Suprapubic skin (tissue), 4 donors: ENCODE data around the gene SLCO4A1. TPM values are rescaled to one million over a fixed set of nuclear protein-coding genes. Genes with fewer than 3 reads are reported as not detected.
"Not testable (repeated sequence)": the region's sequence is repeated elsewhere in the genome, so short reads cannot be mapped to it uniquely, and the experiment has no call there.

Experiments used
- DNase-seq, 2 donors: peaks; one replicate each; pipeline ENCODE4 v3.0.0-alpha.2; 2019; ENCODE audit warnings: low spot score in 2 of 2
- H3K27ac ChIP-seq: fragments of 200-600 bp; sonication (generic); one replicate; pipeline ENCODE4 v1.5.1; 2019
- H3K27me3 ChIP-seq: fragments of 200-600 bp; sonication (generic); one replicate; pipeline ENCODE4 v1.5.1; 2019
- H3K36me3 ChIP-seq: fragments of 200-600 bp; sonication (generic); one replicate; pipeline ENCODE4 v1.5.1; 2019
- H3K4me1 ChIP-seq: fragments of 200-600 bp; sonication (generic); one replicate; pipeline ENCODE4 v1.5.1; 2019
- H3K4me3 ChIP-seq: fragments of 200-600 bp; sonication (generic); one replicate; pipeline ENCODE4 v1.5.1; 2019; ENCODE audit warnings: mild to moderate bottlenecking
- H3K9me3 ChIP-seq: fragments of 200-600 bp; sonication (generic); one replicate; pipeline ENCODE4 v1.5.1; 2019
- EP300 ChIP-seq: sonication (generic); formaldehyde crosslinking; IDR thresholded peaks from one replicate; pipeline ENCODE4 v1.6.1; 2017; ENCODE audit warnings: antibody characterized with exemption
- POLR2A ChIP-seq, 2 donors: fragments of 450-650 bp; IDR thresholded peaks; one replicate each; pipeline ENCODE4 v1.6.1; 2017; ENCODE audit warnings: antibody characterized with exemption in 2 of 2, mild to moderate bottlenecking in 2 of 2, moderate library complexity in 2 of 2
- POLR2AphosphoS5 ChIP-seq, 3 donors: sonication (generic); formaldehyde crosslinking; IDR thresholded peaks; one replicate each; pipeline ENCODE4 v1.6.1; 2017; ENCODE audit warnings: antibody characterized with exemption in 3 of 3
- WGBS: methylation state at CpG from one replicate; pipeline ENCODE4 v1.1.5; 2018; 5-methylcytosine and 5-hydroxymethylcytosine counted together
- total RNA-seq, 4 donors: library from RNA; depleted of rRNA; stranded (reverse); fragments of >200 nt; gene quantifications; one replicate each; pipeline ENCODE4 v1.1.0, GENCODE V29; 2016
- TF ChIP-seq, protein P1 (sequence below), 2 donors: fragments of 200-600 bp in 1 of 2; fragments of 450-650 bp in 1 of 2; sonication (generic) in 1 of 2; IDR thresholded peaks; one replicate each; pipeline ENCODE4 v1.5.1; 2016 to 2019; ENCODE audit warnings: antibody characterized with exemption in 2 of 2, mild to moderate bottlenecking in 1 of 2, moderate library complexity in 1 of 2

Gene SLCO4A1
- total RNA-seq, 4 donors from 2014 or later, result 50.2 to 59.1 (median 52.7) TPM

DNA sequence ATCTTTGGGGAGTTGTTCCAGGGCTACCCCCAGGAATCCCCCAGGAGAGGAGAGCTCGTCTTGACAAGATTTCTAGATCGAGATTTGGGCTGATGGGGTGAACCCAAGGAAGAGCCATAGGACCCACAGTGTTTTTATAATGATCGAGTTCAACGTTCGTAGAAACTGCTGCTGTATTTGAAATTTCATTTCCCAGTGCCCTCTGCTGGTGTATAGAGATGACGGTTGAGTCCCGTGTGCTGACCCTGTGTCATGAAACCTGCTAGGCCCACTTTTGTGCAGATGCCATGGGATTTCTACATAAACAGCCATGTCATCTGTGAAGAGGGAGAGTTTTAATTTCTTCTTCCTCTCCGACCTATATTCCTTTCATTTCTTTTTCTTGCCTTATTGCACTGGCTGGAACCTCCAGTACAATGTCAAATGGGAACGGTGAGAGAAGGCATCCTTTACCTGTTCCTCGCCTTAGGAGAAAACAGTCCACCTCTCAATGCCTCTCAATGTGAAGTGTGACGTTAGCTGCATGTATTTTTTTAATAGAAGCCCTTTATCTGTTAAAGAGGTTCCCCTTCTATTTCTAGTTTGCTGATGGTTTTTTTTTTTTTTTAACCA lies 37.8 kb downstream of the SLCO4A1 start:
- no peak for DNase-seq
- Histone ChIP-seq H3K4me3 (no peak overlapping the region), H3K27ac (no peak overlapping the region), H3K27me3 (peaks cover 73% of the 10 kb centered on the region), H3K36me3 (no peaks in the 10 kb centered on the region), H3K4me1 (no peaks in the 10 kb centered on the region), H3K9me3 (no peaks in the 10 kb centered on the region)
- TF ChIP-seq POLR2A (IDR thresholded peaks at IDR 0.05), result no peak
- TF ChIP-seq, protein P1, sequence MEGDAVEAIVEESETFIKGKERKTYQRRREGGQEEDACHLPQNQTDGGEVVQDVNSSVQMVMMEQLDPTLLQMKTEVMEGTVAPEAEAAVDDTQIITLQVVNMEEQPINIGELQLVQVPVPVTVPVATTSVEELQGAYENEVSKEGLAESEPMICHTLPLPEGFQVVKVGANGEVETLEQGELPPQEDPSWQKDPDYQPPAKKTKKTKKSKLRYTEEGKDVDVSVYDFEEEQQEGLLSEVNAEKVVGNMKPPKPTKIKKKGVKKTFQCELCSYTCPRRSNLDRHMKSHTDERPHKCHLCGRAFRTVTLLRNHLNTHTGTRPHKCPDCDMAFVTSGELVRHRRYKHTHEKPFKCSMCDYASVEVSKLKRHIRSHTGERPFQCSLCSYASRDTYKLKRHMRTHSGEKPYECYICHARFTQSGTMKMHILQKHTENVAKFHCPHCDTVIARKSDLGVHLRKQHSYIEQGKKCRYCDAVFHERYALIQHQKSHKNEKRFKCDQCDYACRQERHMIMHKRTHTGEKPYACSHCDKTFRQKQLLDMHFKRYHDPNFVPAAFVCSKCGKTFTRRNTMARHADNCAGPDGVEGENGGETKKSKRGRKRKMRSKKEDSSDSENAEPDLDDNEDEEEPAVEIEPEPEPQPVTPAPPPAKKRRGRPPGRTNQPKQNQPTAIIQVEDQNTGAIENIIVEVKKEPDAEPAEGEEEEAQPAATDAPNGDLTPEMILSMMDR (IDR thresholded peaks at IDR 0.05), result no peak
- WGBS, result 95% methylated on average over 11 of the region's 11 CpGs

DNA sequence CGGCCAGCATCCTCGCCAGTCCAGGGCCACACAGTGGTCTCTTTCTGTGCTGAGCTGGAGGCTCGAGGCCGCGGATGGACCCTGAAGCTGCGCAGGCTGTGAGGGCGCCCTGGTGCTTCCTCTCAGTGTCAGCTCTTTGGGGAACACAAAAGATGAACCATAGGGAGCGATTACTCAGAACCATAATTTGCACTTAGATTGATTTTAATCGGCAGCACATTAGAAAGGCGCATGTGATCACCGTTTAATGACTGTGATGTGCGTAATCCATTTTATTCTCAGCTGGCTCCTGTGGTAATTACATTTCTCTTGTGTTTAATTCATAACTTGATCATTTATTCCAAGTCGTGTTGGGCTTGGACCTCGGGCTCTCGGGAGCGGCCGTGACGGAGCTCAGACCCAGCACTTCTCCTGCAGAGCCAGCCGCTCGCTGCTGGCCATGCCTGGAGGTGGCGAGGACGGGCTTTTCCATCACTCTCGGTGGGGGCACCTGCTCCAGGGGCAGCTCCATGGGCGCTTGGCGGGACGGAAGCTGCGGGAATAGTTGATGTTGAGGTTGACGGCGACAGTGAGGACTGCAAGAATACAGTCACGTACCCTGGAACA lies 40.7 kb downstream of the SLCO4A1 start:
- DNase-seq, result no peak
- peaks cover 78% of the 10 kb centered on the region for H3K27me3 ChIP-seq
- H3K9me3 ChIP-seq, result no peaks in the 10 kb centered on the region
- H3K27ac ChIP-seq, result no peak overlapping the region
- H3K4me1 ChIP-seq, result peaks cover 10% of the 10 kb centered on the region
- H3K4me3 ChIP-seq, result no peak overlapping the region
- 82% methylated on average over 30 of the region's 30 CpGs for WGBS
- TF ChIP-seq POLR2A (IDR thresholded peaks at IDR 0.05), result no peak
- TF ChIP-seq EP300, result no peak
- TF ChIP-seq, protein P1 (IDR thresholded peaks at IDR 0.05), result no peak
- no peak for TF ChIP-seq POLR2AphosphoS5 (IDR thresholded peaks at IDR 0.05)
- no peaks in the 10 kb centered on the region for H3K36me3 ChIP-seq

DNA sequence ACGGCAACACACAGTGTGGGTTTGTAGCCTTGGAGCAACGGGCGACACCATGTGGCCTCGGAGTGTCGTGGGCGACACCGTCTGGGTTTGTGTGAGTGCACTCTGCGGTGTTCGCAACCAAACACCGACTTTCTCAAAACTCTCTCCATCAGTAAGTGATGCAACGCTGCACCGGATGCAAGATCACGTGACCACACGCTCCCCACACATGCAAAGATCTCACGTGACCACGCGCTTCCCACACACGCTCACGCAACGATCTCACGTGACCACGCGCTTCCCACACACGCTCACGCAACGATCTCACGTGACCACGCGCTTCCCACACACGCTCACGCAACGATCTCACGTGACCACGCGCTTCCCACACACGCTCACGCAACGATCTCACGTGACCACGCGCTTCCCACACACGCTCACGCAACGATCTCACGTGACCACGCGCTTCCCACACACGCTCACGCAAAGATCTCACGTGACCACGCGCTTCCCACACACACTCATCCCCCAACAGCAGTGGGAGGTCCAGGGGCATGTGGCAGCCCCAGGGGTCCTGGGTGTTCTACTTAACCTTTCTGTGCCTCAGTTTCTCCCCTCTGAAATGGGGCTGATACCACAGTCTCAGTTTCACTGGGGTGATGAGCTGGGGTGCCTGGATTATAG lies 41.5 kb downstream of the SLCO4A1 start:
- H3K9me3 ChIP-seq, H3K27ac ChIP-seq, H3K4me3 ChIP-seq, H3K36me3 ChIP-seq, DNase-seq: not testable (repeated sequence)
- Histone ChIP-seq H3K4me1 (peaks cover 10% of the 10 kb centered on the region), H3K27me3 (peaks cover 75% of the 10 kb centered on the region)
- WGBS, result 92% methylated on average over 40 of the region's 52 CpGs

DNA sequence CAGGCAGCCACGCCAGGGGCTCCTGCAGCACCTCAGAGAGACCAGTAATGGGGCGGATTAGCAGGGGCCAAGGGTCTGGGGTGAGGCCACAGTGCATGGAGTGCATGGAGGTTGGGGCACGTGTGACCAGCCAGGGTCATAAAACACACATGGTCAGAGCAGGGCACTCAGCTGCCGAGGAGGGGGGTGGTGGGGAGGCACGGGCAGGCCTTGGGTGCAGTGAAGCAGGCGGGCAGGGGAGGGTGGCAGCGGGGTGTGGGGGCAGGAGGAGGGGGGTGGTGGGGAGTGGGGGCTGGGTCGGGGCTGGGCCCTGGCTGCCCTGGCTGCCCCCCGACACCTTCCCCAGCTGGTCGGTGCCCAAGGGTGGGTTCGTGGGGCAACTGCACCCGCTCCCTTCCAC lies 42.7 kb downstream of the SLCO4A1 start:
- 62% methylated on average over 8 of the region's 12 CpGs for WGBS
- no peaks in the 10 kb centered on the region for H3K9me3 ChIP-seq
- peaks cover 10% of the 10 kb centered on the region for H3K4me1 ChIP-seq
- H3K27me3 ChIP-seq, result peaks cover 73% of the 10 kb centered on the region
- no peak overlapping the region for H3K4me3 ChIP-seq
- TF ChIP-seq, protein P1 (IDR thresholded peaks at IDR 0.05), result no peak
- no peak for TF ChIP-seq EP300
- TF ChIP-seq POLR2AphosphoS5 (IDR thresholded peaks at IDR 0.05), result no peak
- H3K36me3 ChIP-seq, result no peaks in the 10 kb centered on the region
- DNase-seq, result no peak
- H3K27ac ChIP-seq, result no peak overlapping the region

DNA sequence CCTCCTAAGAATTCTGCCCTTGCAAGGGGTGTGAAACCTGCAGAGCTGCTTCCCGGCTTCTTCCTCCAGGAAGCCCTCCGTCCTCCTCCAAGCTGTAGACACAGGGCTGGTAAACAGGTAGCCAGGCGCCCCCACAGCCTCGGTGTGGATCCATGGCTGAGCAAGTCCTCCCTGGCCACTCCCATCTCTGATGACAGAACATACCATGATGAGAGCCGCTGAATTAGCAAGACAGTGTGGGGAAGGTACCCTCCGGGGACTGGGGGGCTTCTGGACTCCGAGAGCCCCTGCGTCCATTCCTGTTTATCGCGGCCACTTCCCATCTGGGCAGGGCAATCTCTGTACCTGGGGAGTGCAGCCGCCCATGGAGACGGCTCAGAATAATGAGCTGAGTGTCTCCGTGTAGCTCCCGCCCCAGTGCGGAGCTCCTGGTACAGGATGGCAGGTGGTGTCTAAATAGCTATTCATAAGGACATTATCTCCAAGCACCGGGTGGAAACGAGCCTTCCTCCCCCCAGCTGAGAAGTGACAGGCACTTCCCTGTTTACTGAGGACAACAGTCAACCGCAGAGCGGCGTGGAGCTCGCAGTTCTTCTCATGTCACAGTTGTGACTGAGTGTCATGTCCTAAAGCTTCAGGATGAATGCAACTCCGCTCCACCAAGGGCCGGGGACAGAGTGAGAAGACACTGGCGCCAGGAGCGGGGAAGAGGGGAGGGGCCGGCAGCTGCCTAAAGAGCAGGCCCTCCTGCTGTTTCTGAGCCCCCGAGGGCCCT lies 43.7 kb downstream of the SLCO4A1 start:
- Histone ChIP-seq H3K4me1 (peaks cover 10% of the 10 kb centered on the region), H3K27ac (no peak overlapping the region), H3K9me3 (no peaks in the 10 kb centered on the region), H3K36me3 (no peaks in the 10 kb centered on the region), H3K27me3 (peaks cover 71% of the 10 kb centered on the region), H3K4me3 (no peak overlapping the region)
- TF ChIP-seq, protein P1 (IDR thresholded peaks at IDR 0.05), result no peak
- no peak for TF ChIP-seq EP300
- no peak for TF ChIP-seq POLR2AphosphoS5 (IDR thresholded peaks at IDR 0.05)
- TF ChIP-seq POLR2A (IDR thresholded peaks at IDR 0.05), result no peak
- WGBS, result 32% methylated on average over 12 of the region's 27 CpGs
- no peak for DNase-seq
